ENCODE data around the gene TIMP2.

DNA sequence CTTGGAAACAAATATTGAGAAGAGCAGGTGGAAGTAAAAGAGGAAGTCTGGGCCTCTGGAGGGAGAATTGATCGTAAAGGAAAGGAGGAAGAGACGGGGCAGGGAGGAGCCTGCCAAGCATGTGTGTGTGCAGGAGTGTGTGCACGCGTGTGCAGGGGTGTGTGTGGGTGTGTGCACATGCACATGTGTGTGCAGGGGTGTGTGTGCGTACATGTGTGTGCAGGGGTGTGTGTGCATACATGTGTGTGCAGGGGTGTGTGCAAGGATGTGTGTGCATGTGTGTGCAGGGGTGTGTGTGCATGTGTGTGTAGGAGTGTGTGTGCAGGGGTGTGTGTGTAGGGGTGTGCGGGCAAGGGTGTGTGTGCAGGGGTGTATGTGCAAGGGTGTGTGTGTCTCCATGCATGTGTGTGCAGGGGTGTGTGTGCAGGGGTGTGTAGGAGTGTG lies 32.2 kb downstream of the TIMP2 start:
- TF ChIP-seq, protein P1, sequence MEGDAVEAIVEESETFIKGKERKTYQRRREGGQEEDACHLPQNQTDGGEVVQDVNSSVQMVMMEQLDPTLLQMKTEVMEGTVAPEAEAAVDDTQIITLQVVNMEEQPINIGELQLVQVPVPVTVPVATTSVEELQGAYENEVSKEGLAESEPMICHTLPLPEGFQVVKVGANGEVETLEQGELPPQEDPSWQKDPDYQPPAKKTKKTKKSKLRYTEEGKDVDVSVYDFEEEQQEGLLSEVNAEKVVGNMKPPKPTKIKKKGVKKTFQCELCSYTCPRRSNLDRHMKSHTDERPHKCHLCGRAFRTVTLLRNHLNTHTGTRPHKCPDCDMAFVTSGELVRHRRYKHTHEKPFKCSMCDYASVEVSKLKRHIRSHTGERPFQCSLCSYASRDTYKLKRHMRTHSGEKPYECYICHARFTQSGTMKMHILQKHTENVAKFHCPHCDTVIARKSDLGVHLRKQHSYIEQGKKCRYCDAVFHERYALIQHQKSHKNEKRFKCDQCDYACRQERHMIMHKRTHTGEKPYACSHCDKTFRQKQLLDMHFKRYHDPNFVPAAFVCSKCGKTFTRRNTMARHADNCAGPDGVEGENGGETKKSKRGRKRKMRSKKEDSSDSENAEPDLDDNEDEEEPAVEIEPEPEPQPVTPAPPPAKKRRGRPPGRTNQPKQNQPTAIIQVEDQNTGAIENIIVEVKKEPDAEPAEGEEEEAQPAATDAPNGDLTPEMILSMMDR (conservative IDR thresholded peaks at IDR 0.05; ENCODE audit: low read depth in 2 of 2), result no peak
- TF ChIP-seq EZH2phosphoT487 (IDR thresholded peaks at IDR 0.05; ENCODE audit: unreplicated experiment) (no peak), EZH2 (IDR thresholded peaks at IDR 0.05; ENCODE audit: low read depth, unreplicated experiment) (no peak)

All from GM23338 (cell line).